Mesenchymal stem cell (in vitro differentiated cells and primary cell): ENCODE measurements around the gene IGSF22.

ENCODE experiments used
- DNase-seq: peaks from one replicate; pipeline ENCODE4 v3.0.0-alpha.2; 2013
- H2AFZ ChIP-seq: one replicate; pipeline ENCODE4 v1.6.1; 2013; ENCODE audit warnings: low read depth, mild to moderate bottlenecking, control low read depth, inconsistent platforms, low read length, moderate library complexity
- H2AK5ac ChIP-seq: 2 replicates; pipeline ENCODE4 v1.6.1; 2013; ENCODE audit warnings: low read length, moderate library complexity, mild to moderate bottlenecking, inconsistent platforms; ENCODE audit not compliant: severe bottlenecking
- H2BK120ac ChIP-seq: one replicate; pipeline ENCODE4 v1.6.1; 2013; ENCODE audit warnings: low read depth, mild to moderate bottlenecking, inconsistent platforms, low read length, moderate library complexity
- H2BK12ac ChIP-seq, 2 experiments: one replicate each; pipeline ENCODE4 v1.6.1; 2013; ENCODE audit warnings: inconsistent platforms in 2 of 2, low read length in 2 of 2, mild to moderate bottlenecking in 2 of 2, moderate library complexity in 2 of 2, control low read depth in 1 of 2
- H2BK15ac ChIP-seq: one replicate; pipeline ENCODE4 v1.6.1; 2013; ENCODE audit warnings: mild to moderate bottlenecking, low read depth, inconsistent platforms; ENCODE audit not compliant: poor library complexity, severe bottlenecking
- H2BK5ac ChIP-seq: 2 replicates; pipeline ENCODE4 v1.6.1; 2013; ENCODE audit warnings: low read depth, mild to moderate bottlenecking, low read length, control low read depth, inconsistent platforms; ENCODE audit not compliant: poor library complexity, severe bottlenecking
- H3K14ac ChIP-seq, 2 experiments: one replicate each; pipeline ENCODE4 v1.6.1; 2013; ENCODE audit warnings: inconsistent platforms in 2 of 2, low read length in 2 of 2, control low read depth in 1 of 2, mild to moderate bottlenecking in 1 of 2, moderate library complexity in 1 of 2
- H3K18ac ChIP-seq, 2 experiments: one replicate each; pipeline ENCODE4 v1.6.1; 2013; ENCODE audit warnings: inconsistent platforms in 2 of 2, low read length in 2 of 2, control low read depth in 1 of 2, low read depth in 1 of 2, mild to moderate bottlenecking in 1 of 2
- H3K23ac ChIP-seq, 2 experiments: one replicate each; pipeline ENCODE4 v1.6.1; 2013; ENCODE audit warnings: inconsistent platforms in 2 of 2, low read length in 2 of 2, mild to moderate bottlenecking in 2 of 2, moderate library complexity in 2 of 2, control low read depth in 1 of 2
- H3K27ac ChIP-seq: 2 replicates; pipeline ENCODE4 v1.5.1; 2013; ENCODE audit warnings: mild to moderate bottlenecking, moderate library complexity, low read length, control low read depth, inconsistent platforms; ENCODE audit not compliant: poor library complexity, severe bottlenecking
- H3K27me3 ChIP-seq, 2 experiments: 2 replicates each; pipeline versions ENCODE4 v1.6.1 to v1.7.0; 2013; ENCODE audit warnings: low read length in 2 of 2, mild to moderate bottlenecking in 2 of 2, moderate library complexity in 2 of 2, control low read depth in 1 of 2, inconsistent platforms in 1 of 2; ENCODE audit not compliant: control insufficient read depth in 1 of 2, insufficient read depth in 1 of 2
- H3K36me3 ChIP-seq, 2 experiments: 2 replicates each; pipeline versions ENCODE4 v1.6.1 to v1.7.0; 2013; ENCODE audit warnings: low read length in 2 of 2, control low read depth in 1 of 2, inconsistent platforms in 1 of 2, low read depth in 1 of 2, mild to moderate bottlenecking in 1 of 2; ENCODE audit not compliant: insufficient read depth in 2 of 2, control insufficient read depth in 1 of 2
- H3K4ac ChIP-seq, 2 experiments: one replicate each; pipeline ENCODE4 v1.6.1; 2013; ENCODE audit warnings: inconsistent platforms in 2 of 2, low read length in 2 of 2, mild to moderate bottlenecking in 2 of 2, moderate library complexity in 2 of 2, control low read depth in 1 of 2, low read depth in 1 of 2
- H3K4me1 ChIP-seq: 2 replicates; pipeline ENCODE4 v1.6.1; 2013; ENCODE audit warnings: low read depth, low read length, control low read depth; ENCODE audit not compliant: control insufficient read depth, insufficient read depth
- H3K4me2 ChIP-seq: 2 replicates; pipeline ENCODE4 v1.6.1; 2013; ENCODE audit warnings: low read length, mild to moderate bottlenecking, inconsistent platforms; ENCODE audit not compliant: poor library complexity, severe bottlenecking
- H3K4me3 ChIP-seq, 2 experiments: 2 replicates each; pipeline versions ENCODE4 v1.5.1 to v1.7.0; 2013; ENCODE audit warnings: low read length in 2 of 2, mild to moderate bottlenecking in 2 of 2, control low read depth in 1 of 2, low read depth in 1 of 2; ENCODE audit not compliant: insufficient read depth in 1 of 2
- H3K79me1 ChIP-seq: replicated peaks from 2 replicates; pipeline ENCODE4 v1.6.1; 2013; ENCODE audit warnings: mild to moderate bottlenecking, control low read depth, low read length, inconsistent platforms; ENCODE audit not compliant: poor library complexity, severe bottlenecking
- H3K9ac ChIP-seq: 2 replicates; pipeline ENCODE4 v1.7.0; 2013; ENCODE audit warnings: mild to moderate bottlenecking, low read length, moderate library complexity
- H3K9me3 ChIP-seq: 2 replicates; pipeline ENCODE4 v1.7.0; 2013; ENCODE audit warnings: mild to moderate bottlenecking, low read length; ENCODE audit not compliant: control insufficient read depth
- H4K8ac ChIP-seq: one replicate; pipeline ENCODE4 v1.6.1; 2013; ENCODE audit warnings: inconsistent platforms, mild to moderate bottlenecking, low read length, moderate library complexity
- H4K91ac ChIP-seq: one replicate; pipeline ENCODE4 v1.6.1; 2013; ENCODE audit warnings: mild to moderate bottlenecking, low read length, inconsistent platforms
- WGBS: methylation state at CpG from one replicate; pipeline ENCODE4 v1.1.7; 2013; ENCODE audit warnings: mixed read lengths; 5-methylcytosine and 5-hydroxymethylcytosine counted together

The IGSF22 gene

GRCh38 chr11:18729426-18729825 is 3.4 kb upstream of the IGSF22 start:
- Histone ChIP-seq H2BK15ac (no peak overlapping the region), H3K9me3 (no peaks in the 10 kb centered on the region), H2BK120ac (no peak overlapping the region), H3K4ac (no peak overlapping the region), H2BK5ac (no peak overlapping the region), H3K4me2 (no peak overlapping the region), H3K14ac (no peak overlapping the region), H2BK12ac (no peak overlapping the region), H3K27ac (no peak overlapping the region), H3K4me3 (no peak overlapping the region), H4K8ac (no peak overlapping the region), H3K27me3 (peaks cover 8 to 17% of the 10 kb centered on the region in 2 experiments), H3K79me1 (no peaks in the 10 kb centered on the region), H3K18ac (no peak overlapping the region), H3K9ac (no peak overlapping the region), H3K4me1 (peaks cover 2% of the 10 kb centered on the region), H3K36me3 (no peaks in the 10 kb centered on the region), H3K23ac (no peak overlapping the region), H2AK5ac (no peak overlapping the region), H2AFZ (no peak overlapping the region), H4K91ac (no peak overlapping the region)
- no peak for DNase-seq
- 93% methylated on average over 16 of the region's 16 CpGs for WGBS

GRCh38 chr11:18728658-18729057 is 2.7 kb upstream of the IGSF22 start:
- Histone ChIP-seq H4K8ac (no peak overlapping the region), H3K18ac (no peak overlapping the region)
- 90% methylated on average over 9 of the region's 13 CpGs for WGBS

GRCh38 chr11:18727479-18728236 is 1.7 kb upstream of the IGSF22 start:
- H2AFZ ChIP-seq = peak overlapping the region; percentile 32
- no peak overlapping the region for H4K8ac ChIP-seq
- H2BK12ac ChIP-seq = no peak overlapping the region
- no peak overlapping the region for H2AK5ac ChIP-seq
- peaks cover 8 to 25% of the 10 kb centered on the region in 2 experiments for H3K27me3 ChIP-seq
- no peak overlapping the region for H2BK5ac ChIP-seq
- H3K18ac ChIP-seq = no peak overlapping the region
- H3K14ac ChIP-seq = no peak overlapping the region
- H3K4me3 ChIP-seq = no peak overlapping the region
- H3K27ac ChIP-seq = no peak overlapping the region
- H3K4ac ChIP-seq = no peak overlapping the region
- H3K4me2 ChIP-seq = no peak overlapping the region
- no peak overlapping the region for H4K91ac ChIP-seq
- H3K36me3 ChIP-seq = no peaks in the 10 kb centered on the region
- H3K79me1 ChIP-seq = no peaks in the 10 kb centered on the region
- H3K9ac ChIP-seq = no peak overlapping the region
- H3K4me1 ChIP-seq = peaks cover 2% of the 10 kb centered on the region
- no peak overlapping the region for H2BK120ac ChIP-seq
- no peak overlapping the region for H2BK15ac ChIP-seq
- H3K9me3 ChIP-seq = no peaks in the 10 kb centered on the region
- DNase-seq = peak; percentile 48
- no peak overlapping the region for H3K23ac ChIP-seq
- 66% methylated on average over 10 of the region's 10 CpGs for WGBS

More at GRCh38 chr11:18728658-18729057, 2.7 kb upstream of the IGSF22 start:
- H2AFZ ChIP-seq = no peak overlapping the region
- H2BK5ac ChIP-seq = no peak overlapping the region
- no peak overlapping the region for H3K4ac ChIP-seq
- H3K9ac ChIP-seq = no peak overlapping the region
- H3K27me3 ChIP-seq = peaks cover 8 to 24% of the 10 kb centered on the region in 2 experiments
- H4K91ac ChIP-seq = no peak overlapping the region
- H2BK15ac ChIP-seq = no peak overlapping the region
- H3K4me2 ChIP-seq = no peak overlapping the region
- H2AK5ac ChIP-seq = no peak overlapping the region
- peaks cover 2% of the 10 kb centered on the region for H3K4me1 ChIP-seq
- no peak overlapping the region for H2BK120ac ChIP-seq
- no peaks in the 10 kb centered on the region for H3K9me3 ChIP-seq
- no peak overlapping the region for H3K14ac ChIP-seq
- no peaks in the 10 kb centered on the region for H3K79me1 ChIP-seq
- H3K4me3 ChIP-seq = no peak overlapping the region
- H2BK12ac ChIP-seq = no peak overlapping the region
- DNase-seq = no peak
- H3K23ac ChIP-seq = no peak overlapping the region
- no peak overlapping the region for H3K27ac ChIP-seq
- H3K36me3 ChIP-seq = no peaks in the 10 kb centered on the region

- H2BK5ac ChIP-seq = no peak overlapping the region
- H3K27me3 ChIP-seq = peaks cover 8 to 21% of the 10 kb centered on the region in 2 experiments
- no peak overlapping the region for H3K18ac ChIP-seq
- no peak overlapping the region for H3K27ac ChIP-seq
- no peak overlapping the region for H3K4me2 ChIP-seq
- no peak overlapping the region for H2AFZ ChIP-seq
- no peak overlapping the region for H4K91ac ChIP-seq
- no peak overlapping the region for H2AK5ac ChIP-seq
- no peaks in the 10 kb centered on the region for H3K9me3 ChIP-seq
- no peak overlapping the region for H4K8ac ChIP-seq
- no peak overlapping the region for H3K4me3 ChIP-seq
- no peaks in the 10 kb centered on the region for H3K36me3 ChIP-seq
- peaks cover 13% of the 10 kb centered on the region for H3K4me1 ChIP-seq
- no peak overlapping the region for H2BK15ac ChIP-seq
- no peak overlapping the region for H3K14ac ChIP-seq
- H3K79me1 ChIP-seq = no peaks in the 10 kb centered on the region
- 56% methylated on average over 7 of the region's 7 CpGs for WGBS
- H3K9ac ChIP-seq = no peak overlapping the region
- H3K23ac ChIP-seq = no peak overlapping the region
- no peak overlapping the region for H2BK120ac ChIP-seq
- H2BK12ac ChIP-seq = no peak overlapping the region
- H3K4ac ChIP-seq = no peak overlapping the region
- no peak for DNase-seq
Measured at GRCh38 chr11:18723991-18724390, 2.0 kb downstream of the IGSF22 start.
